ENCODE measurements around the gene DACH1. TPM values are rescaled to one million over a fixed set of nuclear protein-coding genes. Genes with fewer than 3 reads are reported as not detected.

Gene DACH1
- total and polyA plus RNA-seq, 2 experiments from 2014 or later: 1.3 to 6.5 TPM

DNA sequence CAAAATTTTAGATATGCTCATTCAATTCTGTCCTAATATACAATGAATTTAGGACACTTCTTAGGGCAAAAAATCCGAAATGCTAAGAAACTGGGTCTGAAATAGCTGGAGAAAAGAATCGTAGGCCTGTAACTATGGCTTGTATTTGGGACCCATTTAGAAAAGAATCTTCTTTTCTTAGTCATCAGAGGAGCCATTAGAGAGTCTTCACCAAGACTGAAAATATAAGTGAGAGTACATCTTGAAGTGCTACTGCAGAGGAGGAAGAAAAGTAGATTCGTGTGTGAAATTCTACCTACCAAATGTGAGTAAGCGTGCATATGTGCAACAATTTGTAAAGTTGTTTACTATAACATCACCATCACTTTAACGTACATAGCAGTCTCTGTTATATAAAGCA lies 8.8 kb upstream of the DACH1 start:
- Histone ChIP-seq H3K27ac (no peak overlapping the region), H3K9me2 (replicated peaks; ENCODE audit: insufficient read depth) (no peaks in the 10 kb centered on the region), H3K79me2 (no peaks in the 10 kb centered on the region), H3K27me3 (peaks cover 3% of the 10 kb centered on the region), H3K4me3 (no peak overlapping the region), H2AFZ (no peak overlapping the region), H3K4me2 (no peak overlapping the region), H3K9me3 (ENCODE audit: low read depth) (no peaks in the 10 kb centered on the region), H3K36me3 (replicated peaks; ENCODE audit: insufficient read depth, low read depth) (no peaks in the 10 kb centered on the region), H3K4me1 (ENCODE audit: insufficient read depth) (peaks cover 11% of the 10 kb centered on the region), H4K20me1 (ENCODE audit: insufficient read depth, poor library complexity, severe bottlenecking) (no peaks in the 10 kb centered on the region)
- WGBS (ENCODE audit: low lambda C conversion rate, missing lambda C conversion rate): 92% methylated on average over 5 of the region's 5 CpGs
- DNase-seq (ENCODE audit: low spot score): no peak
- TF ChIP-seq EZH2phosphoT487 (IDR thresholded peaks at IDR 0.05; ENCODE audit: low read depth, severe bottlenecking, unreplicated experiment) (no peak), EZH2 (IDR thresholded peaks at IDR 0.05; ENCODE audit: borderline replicate concordance) (no peak)
- TF ChIP-seq, protein P1, sequence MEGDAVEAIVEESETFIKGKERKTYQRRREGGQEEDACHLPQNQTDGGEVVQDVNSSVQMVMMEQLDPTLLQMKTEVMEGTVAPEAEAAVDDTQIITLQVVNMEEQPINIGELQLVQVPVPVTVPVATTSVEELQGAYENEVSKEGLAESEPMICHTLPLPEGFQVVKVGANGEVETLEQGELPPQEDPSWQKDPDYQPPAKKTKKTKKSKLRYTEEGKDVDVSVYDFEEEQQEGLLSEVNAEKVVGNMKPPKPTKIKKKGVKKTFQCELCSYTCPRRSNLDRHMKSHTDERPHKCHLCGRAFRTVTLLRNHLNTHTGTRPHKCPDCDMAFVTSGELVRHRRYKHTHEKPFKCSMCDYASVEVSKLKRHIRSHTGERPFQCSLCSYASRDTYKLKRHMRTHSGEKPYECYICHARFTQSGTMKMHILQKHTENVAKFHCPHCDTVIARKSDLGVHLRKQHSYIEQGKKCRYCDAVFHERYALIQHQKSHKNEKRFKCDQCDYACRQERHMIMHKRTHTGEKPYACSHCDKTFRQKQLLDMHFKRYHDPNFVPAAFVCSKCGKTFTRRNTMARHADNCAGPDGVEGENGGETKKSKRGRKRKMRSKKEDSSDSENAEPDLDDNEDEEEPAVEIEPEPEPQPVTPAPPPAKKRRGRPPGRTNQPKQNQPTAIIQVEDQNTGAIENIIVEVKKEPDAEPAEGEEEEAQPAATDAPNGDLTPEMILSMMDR (IDR thresholded peaks at IDR 0.05; ENCODE audit: poor library complexity): no peak

DNA sequence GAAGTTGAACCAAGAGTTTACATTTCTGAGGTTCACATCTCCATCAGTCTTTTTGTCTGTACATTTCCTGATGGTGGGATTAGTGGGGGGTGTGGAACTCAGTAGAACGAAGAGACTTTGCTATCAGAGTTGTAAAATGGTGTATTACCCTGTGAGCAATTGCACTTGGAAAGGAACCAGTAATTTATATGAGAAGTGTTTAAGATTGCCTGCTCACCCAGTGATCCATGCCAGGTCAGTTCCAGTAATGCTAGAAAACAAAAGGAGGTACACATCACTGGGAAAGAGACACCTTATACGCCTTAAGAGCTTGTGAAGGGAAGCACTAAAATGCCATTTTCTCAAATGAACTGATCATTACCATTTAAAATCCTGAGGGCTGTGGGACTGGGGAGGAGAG lies 7.5 kb upstream of the DACH1 start:
- WGBS (ENCODE audit: low lambda C conversion rate, missing lambda C conversion rate): 39% methylated on average over 2 of the region's 2 CpGs
- H3K27ac ChIP-seq: peak overlapping the region; percentile 32
- no peaks in the 10 kb centered on the region for H3K36me3 ChIP-seq (replicated peaks; ENCODE audit: insufficient read depth, low read depth)
- TF ChIP-seq, protein P1 (IDR thresholded peaks at IDR 0.05; ENCODE audit: poor library complexity): no peak
- TF ChIP-seq EZH2 (IDR thresholded peaks at IDR 0.05; ENCODE audit: borderline replicate concordance) (no peak), EZH2phosphoT487 (IDR thresholded peaks at IDR 0.05; ENCODE audit: low read depth, severe bottlenecking, unreplicated experiment) (no peak)
- peaks cover 11% of the 10 kb centered on the region for H3K4me1 ChIP-seq (ENCODE audit: insufficient read depth)
- H3K27me3 ChIP-seq: peaks cover 14% of the 10 kb centered on the region
- no peak overlapping the region for H3K4me3 ChIP-seq
- H2AFZ ChIP-seq: no peak overlapping the region
- peak overlapping the region; percentile 30 for H3K4me2 ChIP-seq
- no peaks in the 10 kb centered on the region for H3K9me2 ChIP-seq (replicated peaks; ENCODE audit: insufficient read depth)
- no peak for DNase-seq (ENCODE audit: low spot score)
- H3K9me3 ChIP-seq (ENCODE audit: low read depth): no peaks in the 10 kb centered on the region
- H3K79me2 ChIP-seq: no peaks in the 10 kb centered on the region
- no peaks in the 10 kb centered on the region for H4K20me1 ChIP-seq (ENCODE audit: insufficient read depth, poor library complexity, severe bottlenecking)

DNA sequence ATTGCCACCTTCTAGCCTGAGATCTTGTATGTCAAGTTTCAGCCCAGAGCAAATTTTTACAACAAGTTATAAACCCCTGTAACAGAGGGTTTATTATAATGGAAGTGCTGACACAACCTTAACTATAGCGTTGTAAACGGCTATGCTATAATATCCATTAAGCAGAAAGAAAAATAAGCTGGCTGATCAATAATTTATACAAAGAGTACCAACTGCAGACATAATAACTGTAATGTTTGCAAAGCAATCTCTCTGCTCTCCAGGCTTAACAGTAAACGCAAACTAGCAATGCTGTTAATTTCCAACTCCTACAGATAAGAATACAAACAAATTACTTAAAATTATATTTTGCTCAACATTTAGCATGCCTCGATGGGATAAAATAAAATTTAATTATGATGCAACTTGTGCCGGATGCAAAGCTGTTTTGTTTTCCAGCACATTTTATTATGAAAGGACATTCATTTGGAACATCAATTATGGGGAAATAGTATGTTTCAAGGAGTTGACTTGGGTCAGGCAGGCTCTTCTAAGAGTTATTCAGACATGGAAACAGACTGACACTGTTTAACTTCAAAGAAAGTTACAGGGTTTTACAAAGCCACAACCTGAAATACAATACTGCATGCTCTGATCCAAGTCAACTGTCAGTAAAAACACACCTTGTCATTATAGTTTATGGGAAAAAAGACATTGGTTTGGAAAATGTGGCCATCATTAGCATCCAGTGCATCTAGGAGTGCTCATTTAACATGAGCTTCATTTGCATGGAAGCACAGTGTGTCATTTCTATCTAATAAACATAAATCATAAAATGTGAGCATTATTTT lies 6.6 kb upstream of the DACH1 start:
- H3K4me1 ChIP-seq (ENCODE audit: insufficient read depth): peaks cover 8% of the 10 kb centered on the region

More for the DNA sequence above, 6.6 kb upstream of the DACH1 start:
- H3K9me2 ChIP-seq (replicated peaks; ENCODE audit: insufficient read depth): no peaks in the 10 kb centered on the region
- H3K36me3 ChIP-seq (replicated peaks; ENCODE audit: insufficient read depth, low read depth): no peaks in the 10 kb centered on the region
- no peak overlapping the region for H3K27ac ChIP-seq
- peak overlapping the region; percentile 6 for H3K4me2 ChIP-seq
- no peaks in the 10 kb centered on the region for H3K9me3 ChIP-seq (ENCODE audit: low read depth)
- DNase-seq (ENCODE audit: low spot score): no peak
- no peak overlapping the region for H2AFZ ChIP-seq
- TF ChIP-seq, protein P1 (IDR thresholded peaks at IDR 0.05; ENCODE audit: poor library complexity): no peak
- TF ChIP-seq EZH2 (IDR thresholded peaks at IDR 0.05; ENCODE audit: borderline replicate concordance): no peak
- TF ChIP-seq EZH2phosphoT487 (IDR thresholded peaks at IDR 0.05; ENCODE audit: low read depth, severe bottlenecking, unreplicated experiment): no peak
- no peaks in the 10 kb centered on the region for H3K79me2 ChIP-seq
- peaks cover 22% of the 10 kb centered on the region for H3K27me3 ChIP-seq
- no peak overlapping the region for H3K4me3 ChIP-seq
- no peaks in the 10 kb centered on the region for H4K20me1 ChIP-seq (ENCODE audit: insufficient read depth, poor library complexity, severe bottlenecking)
- 37% methylated on average over 5 of the region's 5 CpGs for WGBS (ENCODE audit: low lambda C conversion rate, missing lambda C conversion rate)

Data from hepatocyte (in vitro differentiated cells).